ENCODE results near the gene VWF.

DNA sequence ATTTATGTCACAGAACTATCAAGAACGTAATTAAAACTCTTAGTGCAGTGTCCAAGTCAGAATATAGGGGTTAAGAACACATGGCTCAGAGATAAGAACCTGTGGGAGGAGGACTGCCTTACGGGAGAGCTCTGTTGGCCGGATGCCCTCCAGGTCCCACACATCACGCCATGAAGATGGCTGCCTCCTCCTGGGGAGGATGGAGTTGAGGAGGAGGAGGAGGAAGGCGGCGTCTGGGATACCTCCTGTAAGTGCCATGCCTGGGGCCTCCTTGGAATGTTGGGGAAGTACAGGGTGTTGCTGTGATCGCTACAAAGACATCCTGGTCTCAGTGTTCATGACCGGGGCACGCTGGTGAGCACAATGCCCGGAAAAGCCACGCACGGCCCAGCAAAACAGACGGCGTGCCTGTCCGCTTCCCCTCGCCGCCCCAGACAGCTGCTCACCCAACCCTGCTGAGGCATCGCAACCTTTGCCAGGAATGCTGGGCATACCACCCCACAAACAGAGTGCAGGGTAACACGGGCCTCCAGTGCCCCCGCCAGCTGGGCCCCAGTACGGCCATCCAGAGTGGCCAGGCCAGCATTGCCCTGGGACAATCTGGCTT, 47.0 kb upstream of the VWF start:
- TF ChIP-seq, protein P1, sequence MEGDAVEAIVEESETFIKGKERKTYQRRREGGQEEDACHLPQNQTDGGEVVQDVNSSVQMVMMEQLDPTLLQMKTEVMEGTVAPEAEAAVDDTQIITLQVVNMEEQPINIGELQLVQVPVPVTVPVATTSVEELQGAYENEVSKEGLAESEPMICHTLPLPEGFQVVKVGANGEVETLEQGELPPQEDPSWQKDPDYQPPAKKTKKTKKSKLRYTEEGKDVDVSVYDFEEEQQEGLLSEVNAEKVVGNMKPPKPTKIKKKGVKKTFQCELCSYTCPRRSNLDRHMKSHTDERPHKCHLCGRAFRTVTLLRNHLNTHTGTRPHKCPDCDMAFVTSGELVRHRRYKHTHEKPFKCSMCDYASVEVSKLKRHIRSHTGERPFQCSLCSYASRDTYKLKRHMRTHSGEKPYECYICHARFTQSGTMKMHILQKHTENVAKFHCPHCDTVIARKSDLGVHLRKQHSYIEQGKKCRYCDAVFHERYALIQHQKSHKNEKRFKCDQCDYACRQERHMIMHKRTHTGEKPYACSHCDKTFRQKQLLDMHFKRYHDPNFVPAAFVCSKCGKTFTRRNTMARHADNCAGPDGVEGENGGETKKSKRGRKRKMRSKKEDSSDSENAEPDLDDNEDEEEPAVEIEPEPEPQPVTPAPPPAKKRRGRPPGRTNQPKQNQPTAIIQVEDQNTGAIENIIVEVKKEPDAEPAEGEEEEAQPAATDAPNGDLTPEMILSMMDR (IDR thresholded peaks at IDR 0.05; ENCODE audit: low read depth, low read length), result no peak
- no peak for TF ChIP-seq EZH2phosphoT487 (IDR thresholded peaks at IDR 0.05; ENCODE audit: low read depth)
